NCI-H2029 treated with DMSO at 0.1 percent for 48 hours (cell line): ENCODE results near the gene RAI2.

ENCODE experiments used
- DNase-seq: peaks from one replicate; lab custom pipeline; 2025; lab: John Stamatoyannopoulos, UW

RAI2 gene

DNA sequence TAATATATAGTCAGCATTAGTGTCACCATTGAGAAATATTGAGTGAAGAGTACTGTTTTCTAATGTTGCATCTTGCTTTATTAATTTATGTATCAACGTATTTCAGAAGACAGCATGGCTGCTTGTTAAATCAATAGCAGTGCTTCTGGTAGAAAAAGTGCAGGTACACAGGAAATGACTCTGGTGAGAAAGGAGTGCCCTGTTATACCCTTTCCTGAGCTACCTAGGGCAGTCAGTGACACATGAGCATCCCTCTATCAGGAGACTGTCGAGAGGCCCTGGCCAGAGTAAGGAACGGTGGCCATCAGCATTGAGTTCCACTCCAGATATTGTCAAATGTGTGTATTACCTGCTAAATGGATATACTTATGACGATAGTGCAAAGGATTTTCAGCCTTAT is 81.7 kb downstream of the RAI2 start:
- no peak for DNase-seq

DNA sequence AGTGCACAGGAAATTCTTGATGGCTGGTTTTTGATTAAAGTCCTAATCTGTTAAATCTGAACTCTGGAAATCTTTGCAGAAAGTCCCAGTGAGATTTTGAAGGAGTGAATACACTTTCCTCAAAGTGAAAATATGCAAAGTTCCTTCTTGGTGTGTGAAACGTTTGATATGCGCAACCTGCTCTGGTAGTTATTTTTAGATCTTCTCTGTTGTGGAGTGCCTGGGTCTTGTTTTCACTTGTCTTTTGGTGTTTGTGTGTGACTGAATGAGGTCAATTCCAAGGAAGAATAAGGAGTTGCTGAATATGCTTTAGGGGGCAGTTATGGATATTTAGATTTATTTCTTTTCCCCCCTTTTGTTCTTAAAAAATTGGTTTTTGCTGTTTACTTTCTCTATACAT is 82.1 kb downstream of the RAI2 start:
- DNase-seq, result no peak

DNA sequence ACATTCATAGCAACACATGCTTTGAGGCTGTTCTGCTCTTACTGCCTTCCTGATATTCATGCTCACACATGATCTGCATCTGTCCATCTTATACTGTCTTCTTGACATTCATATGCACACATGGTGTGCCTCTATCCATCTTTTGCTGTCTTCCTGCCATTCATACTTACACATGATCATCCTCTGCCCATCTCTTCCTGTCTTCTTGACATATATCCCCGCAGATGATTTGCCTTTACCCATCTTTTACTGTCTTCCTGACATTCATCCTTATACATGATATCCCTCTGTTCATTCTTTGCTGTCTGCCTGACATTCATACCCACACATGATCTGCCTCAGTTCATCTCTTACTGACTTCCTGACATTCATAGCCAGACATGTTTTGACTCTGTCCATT is 87.0 kb downstream of the RAI2 start:
- no peak for DNase-seq

DNA sequence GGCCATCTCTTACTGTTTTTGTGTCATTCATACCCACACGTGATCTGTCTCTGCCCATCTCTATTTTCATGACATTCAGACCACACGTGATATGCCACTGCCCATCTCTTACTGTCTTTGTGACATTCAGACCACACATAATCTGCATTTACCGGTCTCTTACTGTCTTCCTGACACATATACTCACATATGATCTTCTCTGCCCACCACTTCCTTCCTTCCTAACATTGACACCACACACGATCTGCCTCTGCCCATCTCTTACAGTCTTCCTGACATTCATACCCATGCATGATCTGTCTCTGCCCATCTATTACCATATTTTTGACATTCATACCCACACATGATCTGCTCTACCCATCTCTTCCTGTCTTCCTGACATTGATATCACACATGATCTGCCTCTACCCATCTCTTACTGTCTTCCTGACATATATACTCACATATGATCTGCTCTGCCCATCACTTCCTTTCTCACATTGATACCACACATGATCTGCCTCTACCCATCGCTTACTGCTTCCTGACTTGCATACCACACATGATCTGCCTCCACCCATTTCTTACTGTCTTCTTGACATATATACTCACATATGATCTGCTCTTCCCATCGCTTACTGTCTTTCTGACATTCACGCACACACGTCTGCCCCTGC is 87.7 kb downstream of the RAI2 start:
- DNase-seq, result no peak

- no peak for DNase-seq
Measured at GRCh38 chrX:17769701-17770269, 91.3 kb downstream of the RAI2 start.

DNA sequence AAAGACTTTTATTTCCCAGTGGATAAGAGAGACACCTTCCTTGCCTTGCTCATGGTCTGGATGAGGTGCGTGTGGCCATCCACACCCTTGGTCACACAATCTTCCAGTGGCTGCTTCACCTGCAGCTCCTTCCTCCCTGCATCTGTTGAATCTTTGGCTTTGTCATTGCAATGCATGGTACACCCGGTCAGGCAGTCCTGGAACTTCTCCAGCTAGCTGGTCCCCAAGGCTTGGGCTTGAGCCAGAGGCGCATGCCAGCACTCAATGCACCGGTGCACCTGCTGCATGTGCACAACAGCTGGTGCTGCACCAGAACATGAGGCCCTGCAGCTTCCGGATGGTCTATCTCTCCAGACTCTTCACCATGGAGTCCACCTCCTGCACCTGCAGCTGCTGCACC is 92.1 kb downstream of the RAI2 start:
- no peak for DNase-seq

DNA sequence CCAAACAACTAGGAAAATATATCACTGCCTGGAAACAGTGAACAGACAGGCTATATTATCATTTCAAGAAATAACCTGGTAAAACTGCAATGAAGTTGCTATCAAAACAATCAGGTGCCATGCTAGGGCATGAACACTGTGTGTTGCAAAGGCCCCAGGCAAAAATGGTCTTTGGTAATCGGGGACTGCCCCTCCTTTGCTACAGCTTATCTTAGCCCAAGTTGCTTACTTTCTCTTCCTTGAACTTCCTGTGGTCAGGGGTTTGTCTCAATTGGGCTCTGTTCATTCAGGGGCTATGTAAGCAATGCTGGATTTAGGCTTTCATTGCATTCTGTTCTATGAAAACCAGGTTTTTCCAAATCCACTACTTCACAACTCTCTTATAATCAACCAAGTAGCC is 93.4 kb downstream of the RAI2 start:
- DNase-seq, result no peak

- no peak for DNase-seq
Measured at GRCh38 chrX:17759990-17760389, 101.1 kb downstream of the RAI2 start.

GRCh38 chrX:17758382-17758781 is 102.7 kb downstream of the RAI2 start:
- no peak for DNase-seq

- DNase-seq, result no peak
Measured at GRCh38 chrX:17750436-17750835, 110.7 kb downstream of the RAI2 start.
